NK-92 (cell line): Measurements from ENCODE around the gene CLPTM1.
"Not testable (repeated sequence)": the region's sequence is repeated elsewhere in the genome, so short reads cannot be mapped to it uniquely, and the experiment has no call there.

ENCODE experiments used
- DNase-seq: peaks from one replicate; lab custom pipeline; 2025; ENCODE audit not compliant: unreplicated experiment; lab: John Stamatoyannopoulos, UW

The CLPTM1 gene

GRCh38 chr19:44954649-44955504 is at the start of gene CLPTM1:
Gene CLPTM1, plus strand, starts transcription at chr19:44955380. Its CDS starts 16 bp downstream, at chr19:44955396.
- DNase-seq = peak; percentile 82

- no peak for DNase-seq
These were observed 49.6 kb upstream of the CLPTM1 start, which contains the start of gene APOE for GRCh38 chr19:44905437-44906160. Gene APOE, plus strand, starts transcription at chr19:44905796. Its CDS starts 829 bp downstream, at chr19:44906625.

GRCh38 chr19:44907613-44908012 is 47.6 kb upstream of the CLPTM1 start:
- no peak for DNase-seq

GRCh38 chr19:44908074-44908835 is 46.9 kb upstream of the CLPTM1 start:
- DNase-seq = no peak

- DNase-seq = no peak
These were observed 46.3 kb upstream of the CLPTM1 start for GRCh38 chr19:44908836-44909261.

GRCh38 chr19:44909775-44910174 is 45.4 kb upstream of the CLPTM1 start:
- DNase-seq = no peak

GRCh38 chr19:44911896-44912295 is 43.3 kb upstream of the CLPTM1 start:
- DNase-seq = not testable (repeated sequence)

GRCh38 chr19:44912854-44913253 is 42.3 kb upstream of the CLPTM1 start:
- no peak for DNase-seq

GRCh38 chr19:44913512-44914432 is 41.4 kb upstream of the CLPTM1 start:
- DNase-seq = not testable (repeated sequence)

- DNase-seq = not testable (repeated sequence)
These were observed 40.6 kb upstream of the CLPTM1 start, which contains the start of gene APOC1 for GRCh38 chr19:44914433-44915206. Gene APOC1, plus strand, starts transcription at chr19:44914608. Its CDS starts 284 bp downstream, at chr19:44914892.

GRCh38 chr19:44924243-44924725 is 30.9 kb upstream of the CLPTM1 start:
- DNase-seq = no peak

GRCh38 chr19:44925114-44925891 is 29.9 kb upstream of the CLPTM1 start:
- DNase-seq = no peak

GRCh38 chr19:44926245-44927077 is 28.7 kb upstream of the CLPTM1 start:
- DNase-seq = not testable (repeated sequence)

GRCh38 chr19:44927746-44928145 is 27.4 kb upstream of the CLPTM1 start:
- no peak for DNase-seq

GRCh38 chr19:44930088-44930487 is 25.1 kb upstream of the CLPTM1 start:
- DNase-seq = no peak

GRCh38 chr19:44931541-44931940 is 23.6 kb upstream of the CLPTM1 start:
- DNase-seq = no peak

GRCh38 chr19:44939668-44940067 is 15.5 kb upstream of the CLPTM1 start:
- no peak for DNase-seq
